OCI-LY3 (cell line): Measurements from ENCODE around the gene BRF1.

Experiments
- H2AFZ ChIP-seq: fragments of 200-600, 300-600 bp; shearing (Covaris generic); 2 replicates; pipeline ENCODE4 v1.6.0; 2014; ENCODE audit warnings: antibody characterized with exemption, low read depth, low read length
- H3K27ac ChIP-seq: fragments of 200-600, 300-600 bp; sonication (generic); 2 replicates; pipeline ENCODE4 v1.5.1; 2014; ENCODE audit warnings: mild to moderate bottlenecking, low read length, moderate library complexity, mixed read lengths
- H3K27me3 ChIP-seq: fragments of 200-600, 300-600 bp; sonication (generic); 2 replicates; pipeline ENCODE4 v1.6.1; 2014; ENCODE audit warnings: low read depth, low read length, mixed read lengths
- H3K36me3 ChIP-seq: fragments of 200-600, 300-600 bp; sonication (generic); replicated peaks from 2 replicates; pipeline ENCODE3; 2014; ENCODE audit warnings: low read depth, low read length, mixed read lengths
- H3K4me1 ChIP-seq: fragments of 300-600, 200-600 bp; sonication (generic); 2 replicates; pipeline ENCODE4 v1.6.1; 2014; ENCODE audit warnings: low read length, mixed read lengths
- H3K4me2 ChIP-seq: fragments of 200-600, 300-600 bp; sonication (generic); 2 replicates; pipeline ENCODE4 v1.6.1; 2014; ENCODE audit warnings: low read length, mixed read lengths
- H3K4me3 ChIP-seq: fragments of 300-600, 200-600 bp; sonication (generic); 2 replicates; pipeline ENCODE4 v1.5.1; 2014; ENCODE audit warnings: antibody characterized with exemption, mild to moderate bottlenecking, low read length, moderate library complexity
- H3K79me2 ChIP-seq: fragments of 300-600, 200-600 bp; shearing (Covaris generic); 2 replicates; pipeline ENCODE4 v1.6.1; 2014; ENCODE audit warnings: mild to moderate bottlenecking, low read length, mixed read lengths
- H3K9ac ChIP-seq: fragments of 300-600, 200-600 bp; shearing (Covaris generic); 2 replicates; pipeline ENCODE4 v1.6.0; 2014; ENCODE audit warnings: mild to moderate bottlenecking, low read length, moderate library complexity
- H3K9me3 ChIP-seq: fragments of 200-600, 300-600 bp; shearing (Covaris generic); 2 replicates; pipeline ENCODE4 v1.6.1; 2014; ENCODE audit warnings: low read length, mixed read lengths; ENCODE audit not compliant: insufficient read depth
- H4K20me1 ChIP-seq: fragments of 200-600, 300-600 bp; sonication (generic); 2 replicates; pipeline ENCODE4 v1.6.1; 2016; ENCODE audit warnings: low read length, mixed read lengths; ENCODE audit not compliant: insufficient read depth
- CTCF ChIP-seq: fragments of 200-600, 300-600 bp; sonication (generic); IDR thresholded peaks from 2 replicates; pipeline ENCODE4 v1.5.1; 2014; ENCODE audit warnings: antibody characterized with exemption, low read length, low read depth
- EZH2phosphoT487 ChIP-seq: fragments of 200-600 bp; shearing (Covaris generic); IDR thresholded peaks from 2 replicates; pipeline ENCODE4 v1.6.1; 2018; ENCODE audit warnings: antibody characterized with exemption, mixed run types, low read depth

The BRF1 gene

GRCh38 chr14:105227346-105227745 lies 73.5 kb downstream of the BRF1 start:
- no peaks in the 10 kb centered on the region for H4K20me1 ChIP-seq
- H3K27ac ChIP-seq: no peak overlapping the region
- H3K9ac ChIP-seq: no peak overlapping the region
- H3K4me1 ChIP-seq: no peaks in the 10 kb centered on the region
- no peak for TF ChIP-seq EZH2phosphoT487
- TF ChIP-seq CTCF: no peak
- H3K36me3 ChIP-seq: peaks cover 11% of the 10 kb centered on the region
- H3K79me2 ChIP-seq: 0 out of 2 replicates have a peak, but pooled peaks cover 3% of the 10 kb centered on the region
- H3K4me3 ChIP-seq: no peak overlapping the region
- H3K27me3 ChIP-seq: no peaks in the 10 kb centered on the region
- H3K4me2 ChIP-seq: no peak overlapping the region
- no peak overlapping the region for H2AFZ ChIP-seq
- no peaks in the 10 kb centered on the region; the same call in 1 of the 2 replicates for H3K9me3 ChIP-seq

- peaks cover 11% of the 10 kb centered on the region for H3K36me3 ChIP-seq
- TF ChIP-seq CTCF (no peak), EZH2phosphoT487 (no peak)
- no peak overlapping the region for H3K4me3 ChIP-seq
- no peak overlapping the region for H3K9ac ChIP-seq
- no peaks in the 10 kb centered on the region for H3K27me3 ChIP-seq
- no peaks in the 10 kb centered on the region for H3K9me3 ChIP-seq
- H3K27ac ChIP-seq: no peak overlapping the region
- H3K4me1 ChIP-seq: no peaks in the 10 kb centered on the region
- H3K4me2 ChIP-seq: no peak overlapping the region
- no peak overlapping the region for H2AFZ ChIP-seq
- H3K79me2 ChIP-seq: no peaks in the 10 kb centered on the region
- no peaks in the 10 kb centered on the region for H4K20me1 ChIP-seq
These were observed 74.6 kb downstream of the BRF1 start for GRCh38 chr14:105226198-105226597.

- H3K4me1 ChIP-seq: no peaks in the 10 kb centered on the region
- H3K4me3 ChIP-seq: no peak overlapping the region
- no peaks in the 10 kb centered on the region for H3K79me2 ChIP-seq
- no peak overlapping the region for H3K4me2 ChIP-seq
- H3K9ac ChIP-seq: no peak overlapping the region
- no peaks in the 10 kb centered on the region for H3K27me3 ChIP-seq
- TF ChIP-seq EZH2phosphoT487: no peak
- peaks cover 11% of the 10 kb centered on the region for H3K36me3 ChIP-seq
- H3K27ac ChIP-seq: no peak overlapping the region
- H2AFZ ChIP-seq: no peak overlapping the region
- no peaks in the 10 kb centered on the region for H4K20me1 ChIP-seq
- no peaks in the 10 kb centered on the region for H3K9me3 ChIP-seq
These were observed 75.8 kb downstream of the BRF1 start for GRCh38 chr14:105224845-105225570.

- H3K4me2 ChIP-seq: no peak overlapping the region
- H3K4me3 ChIP-seq: no peak overlapping the region
- H3K79me2 ChIP-seq: no peaks in the 10 kb centered on the region
- peaks cover 11% of the 10 kb centered on the region for H3K36me3 ChIP-seq
- no peak overlapping the region for H2AFZ ChIP-seq
- H4K20me1 ChIP-seq: no peaks in the 10 kb centered on the region
- H3K9me3 ChIP-seq: no peaks in the 10 kb centered on the region
- no peak overlapping the region for H3K27ac ChIP-seq
- no peak for TF ChIP-seq CTCF
- no peak for TF ChIP-seq EZH2phosphoT487
- no peaks in the 10 kb centered on the region for H3K27me3 ChIP-seq
- H3K9ac ChIP-seq: no peak overlapping the region
- no peaks in the 10 kb centered on the region for H3K4me1 ChIP-seq
These were observed 76.8 kb downstream of the BRF1 start for GRCh38 chr14:105223770-105224544.
